22Rv1 (cell line): ENCODE results near the gene PTCH1.

Experiments
- CTCF ChIP-seq: fragments of 450-650 bp; IDR thresholded peaks from 2 replicates; pipeline ENCODE4 v1.5.1; 2017; ENCODE audit warnings: mild to moderate bottlenecking
- ZFX ChIP-seq: fragments of 450-650 bp; IDR thresholded peaks from 2 replicates; pipeline ENCODE4 v1.6.1; 2017; ENCODE audit warnings: antibody characterized with exemption, borderline replicate concordance

- TF ChIP-seq CTCF (no peak), ZFX (no peak)
These were observed 36.4 kb downstream of the PTCH1 start for GRCh38 chr9:95480346-95480745.
